Activated CD4-positive, alpha-beta memory T cell treated with anti-CD3 and anti-CD28 coated beads, Interleukin-2, amount 10 ng/mL, durations not matched to agents 7 days and 5 days (primary cell): ENCODE data around the gene THADA. TPM values are rescaled to one million over a fixed set of nuclear protein-coding genes. Genes with fewer than 3 reads are reported as not detected.

Source experiments
- CTCF ChIA-PET: fragments of 350-600 bp; sonication (Branson Sonifier 250); formaldehyde crosslinking; loops from one replicate; lab custom pipeline; 2021; ENCODE audit warnings: antibody characterized with exemption, inconsistent platforms; lab: Charles Lee
- POLR2A ChIA-PET: fragments of 350-600 bp; sonication (Branson Sonifier 250); formaldehyde crosslinking; loops from one replicate; lab custom pipeline; 2021; ENCODE audit warnings: antibody characterized with exemption; lab: Charles Lee
- DNase-seq: peaks from one replicate; pipeline ENCODE4 v3.0.0-alpha.2; 2020
- H3K27ac Mint-ChIP-seq: one replicate; pipeline ENCODE4 v1.8.0; 2021; ENCODE audit warnings: mild to moderate bottlenecking, mixed read lengths
- H3K27me3 Mint-ChIP-seq: one replicate; pipeline ENCODE4 v1.8.0; 2021; ENCODE audit warnings: mixed read lengths
- H3K36me3 Mint-ChIP-seq: one replicate; pipeline ENCODE4 v1.8.0; 2021; ENCODE audit warnings: low read depth, mixed read lengths
- H3K4me1 Mint-ChIP-seq: one replicate; pipeline ENCODE4 v1.8.0; 2021; ENCODE audit warnings: mixed read lengths
- H3K4me3 Mint-ChIP-seq: one replicate; pipeline ENCODE4 v1.8.0; 2021; ENCODE audit warnings: mild to moderate bottlenecking, mixed read lengths
- H3K9me3 Mint-ChIP-seq: one replicate; pipeline ENCODE4 v1.8.0; 2021; ENCODE audit warnings: mixed read lengths
- total RNA-seq, 2 experiments: library from RNA; stranded (reverse); gene quantifications; one replicate each; pipeline ENCODE4 v1.2.3, GENCODE V29; 2021

THADA gene
- total RNA-seq, 2 experiments from 2014 or later = 21.6 to 25.8 TPM

- Mint-ChIP-seq H3K27ac (no peak overlapping the region), H3K36me3 (peaks cover 24% of the 10 kb centered on the region), H3K27me3 (no peaks in the 10 kb centered on the region), H3K9me3 (no peaks in the 10 kb centered on the region), H3K4me1 (peaks cover 7% of the 10 kb centered on the region), H3K4me3 (no peak overlapping the region)
- ChIA-PET POLR2A (interaction anchor here (0.6 kb wide), 1 partner anchor 219 kb away, joined by 3 read pairs; no protein-coding TSS in a partner anchor), CTCF (interaction anchor here (1.6 kb wide), 1 partner anchor 11 kb away, joined by 4 read pairs; no protein-coding TSS in a partner anchor)
- DNase-seq = no peak
These were observed 158.5 kb downstream of the THADA start for GRCh38 chr2:43437363-43437762.

- H3K36me3 Mint-ChIP-seq = peaks cover 24% of the 10 kb centered on the region
- H3K27me3 Mint-ChIP-seq = no peaks in the 10 kb centered on the region
- no peak overlapping the region for H3K4me3 Mint-ChIP-seq
- no peak for DNase-seq
- CTCF ChIA-PET = interaction anchor here (0.5 to 1.6 kb wide), 2 partner anchors 10 to 24 kb away, joined by 3 to 4 read pairs; no protein-coding TSS in a partner anchor
- H3K27ac Mint-ChIP-seq = no peak overlapping the region
- peaks cover 7% of the 10 kb centered on the region for H3K4me1 Mint-ChIP-seq
- POLR2A ChIA-PET = interaction anchor here (0.6 kb wide), 1 partner anchor 218 kb away, joined by 3 read pairs; no protein-coding TSS in a partner anchor
- H3K9me3 Mint-ChIP-seq = no peaks in the 10 kb centered on the region
These were observed 159.4 kb downstream of the THADA start for GRCh38 chr2:43436431-43436830.

GRCh38 chr2:43435746-43436145, 160.1 kb downstream of the THADA start:
- no peak for DNase-seq
- ChIA-PET CTCF (interaction anchor here (0.5 to 1.6 kb wide), 3 partner anchors 9 to 133 kb away, joined by 3 to 4 read pairs (median 3); no protein-coding TSS in a partner anchor), POLR2A (no interaction called here)
- no peaks in the 10 kb centered on the region for H3K9me3 Mint-ChIP-seq
- H3K27ac Mint-ChIP-seq = no peak overlapping the region
- H3K4me1 Mint-ChIP-seq = peaks cover 7% of the 10 kb centered on the region
- no peaks in the 10 kb centered on the region for H3K27me3 Mint-ChIP-seq
- H3K4me3 Mint-ChIP-seq = no peak overlapping the region
- peaks cover 29% of the 10 kb centered on the region for H3K36me3 Mint-ChIP-seq

GRCh38 chr2:43430489-43430888, 165.3 kb downstream of the THADA start:
- H3K27ac Mint-ChIP-seq = no peak overlapping the region
- peaks cover 22% of the 10 kb centered on the region for H3K4me1 Mint-ChIP-seq
- no peak overlapping the region for H3K4me3 Mint-ChIP-seq
- no peaks in the 10 kb centered on the region for H3K27me3 Mint-ChIP-seq
- peaks cover 2% of the 10 kb centered on the region for H3K9me3 Mint-ChIP-seq
- no peak for DNase-seq
- H3K36me3 Mint-ChIP-seq = peaks cover 39% of the 10 kb centered on the region
- CTCF ChIA-PET = no interaction called here
- POLR2A ChIA-PET = no interaction called here

- H3K27me3 Mint-ChIP-seq = peaks cover under 1% of the 10 kb centered on the region
- DNase-seq = no peak
- peaks cover 2% of the 10 kb centered on the region for H3K9me3 Mint-ChIP-seq
- ChIA-PET POLR2A (no interaction called here), CTCF (no interaction called here)
- H3K4me3 Mint-ChIP-seq = no peak overlapping the region
- H3K27ac Mint-ChIP-seq = no peak overlapping the region
- peaks cover 34% of the 10 kb centered on the region for H3K4me1 Mint-ChIP-seq
- H3K36me3 Mint-ChIP-seq = peaks cover 44% of the 10 kb centered on the region
These were observed 166.5 kb downstream of the THADA start for GRCh38 chr2:43429369-43429768.

GRCh38 chr2:43427032-43427424, 168.8 kb downstream of the THADA start:
- Mint-ChIP-seq H3K4me1 (peaks cover 41% of the 10 kb centered on the region), H3K27me3 (peaks cover 3% of the 10 kb centered on the region), H3K9me3 (peaks cover 2% of the 10 kb centered on the region), H3K27ac (peak overlapping the region; percentile 75), H3K4me3 (no peak overlapping the region), H3K36me3 (peaks cover 48% of the 10 kb centered on the region)
- DNase-seq = no peak
- CTCF ChIA-PET = interaction anchor here (0.8 to 1.3 kb wide), 4 partner anchors 9 to 206 kb away, joined by 3 to 6 read pairs (median 4); no protein-coding TSS in a partner anchor
- POLR2A ChIA-PET = interaction anchor here (0.7 to 2.1 kb wide), 14 partner anchors 16 to 616 kb away, joined by 3 to 8 read pairs (median 5); partner anchors contain the start of gene ZFP36L2

GRCh38 chr2:43426305-43427031, 169.4 kb downstream of the THADA start:
- CTCF ChIA-PET = interaction anchor here (0.8 to 1.5 kb wide), 5 partner anchors 10 to 206 kb away, joined by 3 to 6 read pairs (median 4); no protein-coding TSS in a partner anchor
- DNase-seq = peak; percentile 85
- POLR2A ChIA-PET = interaction anchor here (0.7 to 2.1 kb wide), 16 partner anchors 16 to 616 kb away, joined by 3 to 8 read pairs (median 4); partner anchors contain the start of gene ZFP36L2
- H3K36me3 Mint-ChIP-seq = peaks cover 52% of the 10 kb centered on the region
- peak overlapping the region; percentile 75 for H3K27ac Mint-ChIP-seq
- peaks cover 2% of the 10 kb centered on the region for H3K9me3 Mint-ChIP-seq
- peaks cover 3% of the 10 kb centered on the region for H3K27me3 Mint-ChIP-seq
- peaks cover 41% of the 10 kb centered on the region for H3K4me1 Mint-ChIP-seq
- peak overlapping the region; percentile 0 for H3K4me3 Mint-ChIP-seq

- peaks cover 2% of the 10 kb centered on the region for H3K9me3 Mint-ChIP-seq
- H3K27me3 Mint-ChIP-seq = peaks cover 3% of the 10 kb centered on the region
- H3K4me3 Mint-ChIP-seq = peak overlapping the region; percentile 2
- CTCF ChIA-PET = interaction anchor here (0.6 to 1.5 kb wide), 5 partner anchors 47 to 651 kb away, joined by 3 to 6 read pairs (median 3); no protein-coding TSS in a partner anchor
- POLR2A ChIA-PET = interaction anchor here (0.8 to 2.7 kb wide), 10 partner anchors 10 to 615 kb away, joined by 3 to 8 read pairs (median 4); no protein-coding TSS in a partner anchor
- DNase-seq = no peak
- peaks cover 47% of the 10 kb centered on the region for H3K36me3 Mint-ChIP-seq
- H3K4me1 Mint-ChIP-seq = peaks cover 41% of the 10 kb centered on the region
- H3K27ac Mint-ChIP-seq = peak overlapping the region; percentile 75
These were observed 170.2 kb downstream of the THADA start for GRCh38 chr2:43425659-43426058.

- Mint-ChIP-seq H3K36me3 (peaks cover 44% of the 10 kb centered on the region), H3K27me3 (peaks cover 3% of the 10 kb centered on the region), H3K9me3 (peaks cover 2% of the 10 kb centered on the region), H3K4me1 (peaks cover 41% of the 10 kb centered on the region), H3K4me3 (no peak overlapping the region), H3K27ac (peak overlapping the region; percentile 75)
- POLR2A ChIA-PET = interaction anchor here (0.6 to 2.7 kb wide), 8 partner anchors 9 to 203 kb away, joined by 3 to 8 read pairs (median 3); no protein-coding TSS in a partner anchor
- CTCF ChIA-PET = interaction anchor here (0.6 to 1.5 kb wide), 5 partner anchors 32 to 196 kb away, joined by 3 read pairs; no protein-coding TSS in a partner anchor
- DNase-seq = no peak
These were observed 171.3 kb downstream of the THADA start for GRCh38 chr2:43424262-43425207.

- Mint-ChIP-seq H3K27ac (peak overlapping the region; percentile 75), H3K4me3 (no peak overlapping the region), H3K27me3 (peaks cover 3% of the 10 kb centered on the region), H3K36me3 (peaks cover 48% of the 10 kb centered on the region), H3K4me1 (peaks cover 41% of the 10 kb centered on the region), H3K9me3 (peaks cover 2% of the 10 kb centered on the region)
- ChIA-PET POLR2A (interaction anchor here (0.8 to 2.7 kb wide), 4 partner anchors 20 to 253 kb away, joined by 3 to 7 read pairs (median 4); no protein-coding TSS in a partner anchor), CTCF (interaction anchor here (1.3 kb wide), 1 partner anchor 38 kb away, joined by 3 read pairs; no protein-coding TSS in a partner anchor)
- DNase-seq = no peak
These were observed 171.9 kb downstream of the THADA start for GRCh38 chr2:43423941-43424261.

- ChIA-PET CTCF (no interaction called here), POLR2A (no interaction called here)
- peaks cover 38% of the 10 kb centered on the region for H3K36me3 Mint-ChIP-seq
- H3K27me3 Mint-ChIP-seq = peaks cover 3% of the 10 kb centered on the region
- no peak overlapping the region for H3K4me3 Mint-ChIP-seq
- peaks cover 24% of the 10 kb centered on the region for H3K4me1 Mint-ChIP-seq
- H3K9me3 Mint-ChIP-seq = no peaks in the 10 kb centered on the region
- no peak for DNase-seq
- H3K27ac Mint-ChIP-seq = no peak overlapping the region
These were observed 174.6 kb downstream of the THADA start for GRCh38 chr2:43421194-43421593.

- H3K27ac Mint-ChIP-seq = no peak overlapping the region
- ChIA-PET CTCF (interaction anchor here (0.9 kb wide), 1 partner anchor 33 kb away, joined by 3 read pairs; no protein-coding TSS in a partner anchor), POLR2A (no interaction called here)
- peaks cover 17% of the 10 kb centered on the region for H3K4me1 Mint-ChIP-seq
- peaks cover 3% of the 10 kb centered on the region for H3K27me3 Mint-ChIP-seq
- H3K9me3 Mint-ChIP-seq = no peaks in the 10 kb centered on the region
- DNase-seq = no peak
- no peak overlapping the region for H3K4me3 Mint-ChIP-seq
- H3K36me3 Mint-ChIP-seq = peaks cover 38% of the 10 kb centered on the region
These were observed 175.4 kb downstream of the THADA start for GRCh38 chr2:43420389-43420801.
